K562 (cell line): ENCODE results near the gene VAMP8. TPM values are rescaled to one million over a fixed set of nuclear protein-coding genes. Genes with fewer than 3 reads are reported as not detected.
A peak's percentile ranks its signal among the peaks of the same experiment; 100 is the strongest.

Source experiments
- BACH1 ChIP-seq: fragments of 200-800 bp; sonication (Bioruptor generic); IDR thresholded peaks from 2 replicates; pipeline ENCODE4 v1.6.1; 2016; ENCODE audit warnings: missing genetic modification characterization, missing compliant biosample characterization
- CBFA2T3 ChIP-seq: fragments of 450-650 bp; IDR thresholded peaks from 2 replicates; pipeline ENCODE4 v1.6.1; 2017
- KLF1 ChIP-seq: fragments of 450-650 bp; IDR thresholded peaks from 2 replicates; pipeline ENCODE4 v1.6.1; 2016; ENCODE audit warnings: missing genetic modification characterization, missing compliant biosample characterization
- POLR2AphosphoS5 ChIP-seq: IDR thresholded peaks from 2 replicates; pipeline ENCODE4 v1.6.1; 2011; ENCODE audit warnings: mild to moderate bottlenecking, low read depth, low read length, moderate library complexity; ENCODE audit not compliant: control insufficient read depth, insufficient read depth
- PTBP1 ChIP-seq: fragments of 200-400 bp; formaldehyde crosslinking; IDR thresholded peaks from 2 replicates; pipeline ENCODE4 v1.6.1; 2017; ENCODE audit warnings: low read depth, low read length
- PTTG1 ChIP-seq: fragments of 450-650 bp; IDR thresholded peaks from 2 replicates; pipeline ENCODE4 v1.6.1; 2016; ENCODE audit warnings: low read depth, mild to moderate bottlenecking, missing genetic modification characterization, missing compliant biosample characterization
- RBM14 ChIP-seq: fragments of 200-400 bp; formaldehyde crosslinking; IDR thresholded peaks from 2 replicates; pipeline ENCODE4 v1.6.1; 2018; ENCODE audit warnings: low read depth, mild to moderate bottlenecking, low read length, moderate library complexity, borderline replicate concordance; ENCODE audit not compliant: insufficient read depth
- RBM25 ChIP-seq: fragments of 200-400 bp; formaldehyde crosslinking; IDR thresholded peaks from 2 replicates; pipeline ENCODE4 v1.6.1; 2018; ENCODE audit warnings: low read length, low read depth, moderate library complexity; ENCODE audit not compliant: severe bottlenecking
- THAP12 ChIP-seq: fragments of 250-450 bp; sonication (Bioruptor Pico); IDR thresholded peaks from 2 replicates; pipeline ENCODE4 v1.9.0; 2021; ENCODE audit warnings: mild to moderate bottlenecking, inconsistent platforms
- ZNF780A ChIP-seq: fragments of 250-450 bp; sonication (Bioruptor Pico); IDR thresholded peaks from 2 replicates; pipeline ENCODE4 v1.5.0; 2021; ENCODE audit warnings: mild to moderate bottlenecking
- polyA plus RNA-seq, 8 experiments: library from polyadenylated mRNA; depleted of rRNA in 4 of 8; stranded (reverse) in 5 of 8; unstranded in 3 of 8; fragments of >200 nt; fragmentation: Nextera tagmentation in 2 of 8; fragmentation: Illumina TruSeq in 1 of 8; extraction: Ambion mirVana in 2 of 8; extraction: Trizol in 1 of 8; gene quantifications; 2 replicates each; pipeline versions ENCODE4 v1.2.1 to v1.2.3, GENCODE V29; 2011 to 2014; ENCODE audit warnings: inconsistent platforms in 1 of 8, missing spikeins in 1 of 8
- total RNA-seq, 7 experiments: library from RNA; depleted of rRNA in 6 of 7; stranded (reverse); fragments of >200 nt in 6 of 7; fragmentation: Illumina TruSeq in 2 of 7; extraction: Trizol in 2 of 7; gene quantifications; 2 replicates each; pipeline versions ENCODE4 v1.2.1 to v1.2.3, GENCODE V29; 2011 to 2021; ENCODE audit warnings: low replicate concordance in 1 of 7
- TF ChIP-seq, protein P1 (sequence below), 2 experiments: fragments of 450-650 bp; IDR thresholded peaks; 2 replicates each; pipeline ENCODE4 v1.6.1; 2016; ENCODE audit warnings: mild to moderate bottlenecking in 2 of 2, borderline replicate concordance in 1 of 2, low read depth in 1 of 2, moderate library complexity in 1 of 2
- TF ChIP-seq, protein P2 (sequence below): sonication (generic); formaldehyde crosslinking; IDR thresholded peaks from 2 replicates; pipeline ENCODE4 v1.8.0; 2023; ENCODE audit warnings: missing genetic modification reagents, mild to moderate bottlenecking, borderline replicate concordance

The VAMP8 gene
- total and polyA plus RNA-seq, 9 of the 15 experiments (the other 6 are each of a cell fraction or from before 2014, with no cell fraction given): 107 to 571 (median 248) TPM

DNA sequence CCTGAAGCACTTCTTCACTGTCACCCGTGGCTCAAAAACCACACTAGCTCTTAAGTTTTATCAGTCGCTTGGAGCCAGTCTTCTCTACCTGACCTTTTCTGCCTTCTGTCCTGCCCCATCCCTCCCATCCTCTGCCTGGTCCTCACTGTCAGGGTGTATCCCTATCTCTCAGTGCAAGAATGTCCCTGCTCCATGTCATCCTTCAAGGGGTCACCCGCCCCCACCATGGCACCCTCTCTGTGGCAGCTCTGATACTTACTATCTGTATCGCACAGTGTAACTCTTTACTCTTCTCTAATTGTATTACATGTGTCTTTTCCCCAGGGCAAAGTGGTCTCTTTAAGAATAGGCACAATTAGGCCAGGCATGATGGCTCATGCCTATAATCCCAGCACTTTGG is 11.3 kb downstream of the VAMP8 start (continued):
- TF ChIP-seq, protein P1, sequence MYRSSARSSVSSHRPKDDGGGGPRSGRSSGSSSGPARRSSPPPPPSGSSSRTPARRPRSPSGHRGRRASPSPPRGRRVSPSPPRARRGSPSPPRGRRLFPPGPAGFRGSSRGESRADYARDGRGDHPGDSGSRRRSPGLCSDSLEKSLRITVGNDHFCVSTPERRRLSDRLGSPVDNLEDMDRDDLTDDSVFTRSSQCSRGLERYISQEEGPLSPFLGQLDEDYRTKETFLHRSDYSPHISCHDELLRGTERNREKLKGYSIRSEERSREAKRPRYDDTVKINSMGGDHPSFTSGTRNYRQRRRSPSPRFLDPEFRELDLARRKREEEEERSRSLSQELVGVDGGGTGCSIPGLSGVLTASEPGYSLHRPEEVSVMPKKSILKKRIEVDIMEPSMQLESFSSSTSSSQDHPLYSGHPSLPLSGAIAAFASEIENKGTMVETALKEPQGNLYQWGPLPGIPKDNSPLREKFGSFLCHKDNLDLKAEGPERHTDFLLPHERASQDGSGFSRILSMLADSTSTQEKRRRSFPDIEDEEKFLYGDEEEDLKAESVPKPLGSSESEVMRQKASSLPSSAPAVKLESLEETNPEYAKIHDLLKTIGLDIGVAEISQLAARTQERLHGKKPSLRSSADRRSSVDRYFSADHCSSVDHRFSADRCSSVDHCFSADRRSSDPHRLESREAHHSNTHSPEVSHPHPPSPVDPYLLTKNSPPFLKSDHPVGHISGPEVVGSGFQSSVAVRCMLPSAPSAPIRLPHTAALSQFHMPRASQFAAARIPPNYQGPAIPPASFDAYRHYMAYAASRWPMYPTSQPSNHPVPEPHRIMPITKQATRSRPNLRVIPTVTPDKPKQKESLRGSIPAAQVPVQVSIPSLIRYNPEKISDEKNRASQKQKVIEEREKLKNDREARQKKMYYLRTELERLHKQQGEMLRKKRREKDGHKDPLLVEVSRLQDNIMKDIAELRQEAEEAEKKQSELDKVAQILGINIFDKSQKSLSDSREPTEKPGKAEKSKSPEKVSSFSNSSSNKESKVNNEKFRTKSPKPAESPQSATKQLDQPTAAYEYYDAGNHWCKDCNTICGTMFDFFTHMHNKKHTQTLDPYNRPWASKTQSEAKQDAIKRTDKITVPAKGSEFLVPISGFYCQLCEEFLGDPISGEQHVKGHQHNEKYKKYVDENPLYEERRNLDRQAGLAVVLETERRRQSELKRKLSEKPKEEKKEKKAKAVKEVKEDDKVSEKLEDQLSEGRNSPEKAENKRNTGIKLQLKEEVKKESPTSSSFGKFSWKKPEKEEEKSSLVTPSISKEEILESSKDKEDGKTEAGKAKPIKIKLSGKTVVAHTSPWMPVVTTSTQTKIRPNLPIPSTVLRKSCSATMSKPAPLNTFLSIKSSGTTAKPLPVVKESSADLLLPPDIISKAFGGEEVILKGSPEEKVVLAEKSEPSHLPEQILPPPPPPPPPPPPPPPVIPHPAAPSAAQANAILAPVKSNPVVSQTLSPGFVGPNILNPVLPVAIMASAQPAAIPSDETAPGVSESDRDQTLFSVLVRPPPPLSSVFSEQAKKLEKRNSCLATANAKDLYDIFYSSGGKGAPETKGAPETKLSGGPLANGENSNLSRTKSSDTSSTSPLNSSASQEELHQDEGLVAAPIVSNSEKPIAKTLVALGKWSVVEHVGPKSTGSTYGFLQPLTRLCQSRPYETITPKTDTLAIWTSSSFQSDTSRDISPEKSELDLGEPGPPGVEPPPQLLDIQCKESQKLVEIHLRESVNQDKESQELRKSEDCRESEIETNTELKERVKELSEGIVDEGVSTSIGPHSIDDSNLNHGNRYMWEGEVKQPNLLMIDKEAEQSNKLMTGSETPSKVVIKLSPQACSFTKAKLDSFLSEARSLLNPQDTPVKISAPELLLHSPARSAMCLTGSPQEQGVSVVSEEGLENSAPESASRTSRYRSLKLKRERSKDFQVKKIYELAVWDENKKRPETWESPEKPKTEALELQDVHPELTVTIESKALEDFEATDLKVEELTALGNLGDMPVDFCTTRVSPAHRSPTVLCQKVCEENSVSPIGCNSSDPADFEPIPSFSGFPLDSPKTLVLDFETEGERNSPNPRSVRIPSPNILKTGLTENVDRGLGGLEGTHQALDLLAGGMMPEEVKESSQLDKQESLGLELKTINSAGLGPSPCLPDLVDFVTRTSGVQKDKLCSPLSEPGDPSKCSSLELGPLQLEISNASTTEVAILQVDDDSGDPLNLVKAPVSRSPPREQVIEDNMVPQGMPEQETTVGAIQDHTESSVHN (IDR thresholded peaks at IDR 0.05; ENCODE audit: borderline replicate concordance in 1 of 2, low read depth in 1 of 2): no peak
- TF ChIP-seq PTBP1 (no peak), THAP12 (no peak), PTTG1 (tag) (no peak), POLR2AphosphoS5 (peak; percentile 77; the same call in 1 of the 2 replicates), BACH1 (no peak), CBFA2T3 (peak; percentile 94), ZNF780A (CRISPR knock-in tag) (no peak), KLF1 (tag) (no peak), RBM14 (no peak), RBM25 (no peak)
- TF ChIP-seq, protein P2, sequence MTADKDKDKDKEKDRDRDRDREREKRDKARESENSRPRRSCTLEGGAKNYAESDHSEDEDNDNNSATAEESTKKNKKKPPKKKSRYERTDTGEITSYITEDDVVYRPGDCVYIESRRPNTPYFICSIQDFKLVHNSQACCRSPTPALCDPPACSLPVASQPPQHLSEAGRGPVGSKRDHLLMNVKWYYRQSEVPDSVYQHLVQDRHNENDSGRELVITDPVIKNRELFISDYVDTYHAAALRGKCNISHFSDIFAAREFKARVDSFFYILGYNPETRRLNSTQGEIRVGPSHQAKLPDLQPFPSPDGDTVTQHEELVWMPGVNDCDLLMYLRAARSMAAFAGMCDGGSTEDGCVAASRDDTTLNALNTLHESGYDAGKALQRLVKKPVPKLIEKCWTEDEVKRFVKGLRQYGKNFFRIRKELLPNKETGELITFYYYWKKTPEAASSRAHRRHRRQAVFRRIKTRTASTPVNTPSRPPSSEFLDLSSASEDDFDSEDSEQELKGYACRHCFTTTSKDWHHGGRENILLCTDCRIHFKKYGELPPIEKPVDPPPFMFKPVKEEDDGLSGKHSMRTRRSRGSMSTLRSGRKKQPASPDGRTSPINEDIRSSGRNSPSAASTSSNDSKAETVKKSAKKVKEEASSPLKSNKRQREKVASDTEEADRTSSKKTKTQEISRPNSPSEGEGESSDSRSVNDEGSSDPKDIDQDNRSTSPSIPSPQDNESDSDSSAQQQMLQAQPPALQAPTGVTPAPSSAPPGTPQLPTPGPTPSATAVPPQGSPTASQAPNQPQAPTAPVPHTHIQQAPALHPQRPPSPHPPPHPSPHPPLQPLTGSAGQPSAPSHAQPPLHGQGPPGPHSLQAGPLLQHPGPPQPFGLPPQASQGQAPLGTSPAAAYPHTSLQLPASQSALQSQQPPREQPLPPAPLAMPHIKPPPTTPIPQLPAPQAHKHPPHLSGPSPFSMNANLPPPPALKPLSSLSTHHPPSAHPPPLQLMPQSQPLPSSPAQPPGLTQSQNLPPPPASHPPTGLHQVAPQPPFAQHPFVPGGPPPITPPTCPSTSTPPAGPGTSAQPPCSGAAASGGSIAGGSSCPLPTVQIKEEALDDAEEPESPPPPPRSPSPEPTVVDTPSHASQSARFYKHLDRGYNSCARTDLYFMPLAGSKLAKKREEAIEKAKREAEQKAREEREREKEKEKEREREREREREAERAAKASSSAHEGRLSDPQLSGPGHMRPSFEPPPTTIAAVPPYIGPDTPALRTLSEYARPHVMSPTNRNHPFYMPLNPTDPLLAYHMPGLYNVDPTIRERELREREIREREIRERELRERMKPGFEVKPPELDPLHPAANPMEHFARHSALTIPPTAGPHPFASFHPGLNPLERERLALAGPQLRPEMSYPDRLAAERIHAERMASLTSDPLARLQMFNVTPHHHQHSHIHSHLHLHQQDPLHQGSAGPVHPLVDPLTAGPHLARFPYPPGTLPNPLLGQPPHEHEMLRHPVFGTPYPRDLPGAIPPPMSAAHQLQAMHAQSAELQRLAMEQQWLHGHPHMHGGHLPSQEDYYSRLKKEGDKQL (CRISPR knock-in tag): no peak
